Choroid plexus epithelial cell (primary cell): ENCODE measurements around the gene DPP3.
A peak's percentile ranks its signal among the peaks of the same experiment; 100 is the strongest.

Source experiments
- DNase-seq: peaks from one replicate; pipeline ENCODE4 v3.0.0-alpha.2; 2010; ENCODE audit warnings: low read depth
- H3K4me3 ChIP-seq: 2 replicates; pipeline ENCODE4 v1.5.1; 2011; ENCODE audit warnings: low read depth, mild to moderate bottlenecking, control low read depth, low read length, moderate library complexity
- CTCF ChIP-seq: conservative IDR thresholded peaks from 2 replicates; pipeline ENCODE4 v1.5.1; 2011; ENCODE audit warnings: low read depth, mild to moderate bottlenecking, control low read depth, inconsistent platforms, low read length, moderate library complexity

The DPP3 gene

DNA sequence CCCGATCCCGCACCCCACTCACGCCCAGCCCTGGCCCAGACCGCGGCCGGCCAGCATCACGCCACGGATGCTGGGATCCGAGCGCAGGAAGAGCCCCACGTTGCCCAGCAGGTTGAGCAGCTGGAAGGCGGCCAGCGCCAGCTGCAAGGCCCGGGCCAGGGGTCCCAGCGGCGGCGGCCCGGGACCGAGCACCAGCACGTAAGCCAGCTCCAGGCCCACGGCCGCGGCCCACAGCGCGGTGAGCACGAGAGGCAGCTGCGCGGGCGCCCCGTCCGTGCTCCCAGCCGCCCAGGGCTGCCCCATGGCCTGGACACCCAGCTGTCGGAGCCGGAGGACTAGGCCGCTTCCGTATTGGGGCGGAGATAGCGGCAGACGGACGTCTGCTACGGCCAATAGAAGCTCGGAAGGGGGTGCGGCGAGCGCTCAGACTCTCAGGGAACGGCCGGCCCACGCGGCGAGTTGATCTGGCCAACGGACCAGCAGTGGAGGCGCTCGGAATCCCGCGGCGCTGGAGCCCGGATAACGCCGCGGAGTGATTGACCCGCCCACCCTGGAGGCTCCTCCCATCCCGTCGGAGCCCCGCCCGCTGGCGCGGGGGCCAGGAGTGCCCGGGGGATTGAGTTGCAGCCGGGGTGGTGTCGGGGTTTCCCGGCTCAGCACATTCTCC is 65.6 kb downstream of the DPP3 start, which contains the start of gene ZDHHC24:
Gene ZDHHC24 (minus strand): TSS at position 348 of the 667 bp plus-strand sequence. CDS start 45 bp downstream, at position 303.
- no peak for TF ChIP-seq CTCF
- H3K4me3 ChIP-seq = peak within 1 kb of the TSS; percentile 77
- peak; percentile 98 for DNase-seq

GRCh38 chr11:66546368-66546965 is 66.2 kb downstream of the DPP3 start, which contains the start of gene ACTN3:
Gene ACTN3 (plus strand): TSS chr11:66546903. CDS start chr11:66546938, 35 bp downstream.
- DNase-seq = peak; percentile 21
- H3K4me3 ChIP-seq = peak within 1 kb of the TSS; percentile 77
- TF ChIP-seq CTCF = no peak

GRCh38 chr11:66546966-66547661 is 66.9 kb downstream of the DPP3 start:
- no peak for TF ChIP-seq CTCF
- no peak for DNase-seq
- no peak overlapping the region for H3K4me3 ChIP-seq

DNA sequence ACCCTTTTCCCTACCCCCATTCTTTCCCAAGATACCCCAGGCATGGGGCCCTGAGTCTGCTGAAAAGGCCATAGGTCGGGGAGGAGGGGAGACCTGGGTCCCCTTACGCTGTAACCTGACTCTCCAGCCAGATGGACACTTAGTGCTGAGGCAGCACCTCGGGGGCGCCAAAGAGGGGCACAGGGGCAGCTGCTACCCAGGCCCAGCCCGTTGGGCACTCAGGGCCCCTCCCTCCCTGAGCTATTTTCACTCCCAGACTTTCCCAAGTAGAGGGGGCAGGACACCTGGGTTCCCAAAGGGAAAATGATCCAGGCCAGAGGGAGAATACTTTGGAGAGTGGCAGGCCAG is 67.4 kb downstream of the DPP3 start:
- no peak for DNase-seq
- no peak for TF ChIP-seq CTCF
- no peak overlapping the region for H3K4me3 ChIP-seq

DNA sequence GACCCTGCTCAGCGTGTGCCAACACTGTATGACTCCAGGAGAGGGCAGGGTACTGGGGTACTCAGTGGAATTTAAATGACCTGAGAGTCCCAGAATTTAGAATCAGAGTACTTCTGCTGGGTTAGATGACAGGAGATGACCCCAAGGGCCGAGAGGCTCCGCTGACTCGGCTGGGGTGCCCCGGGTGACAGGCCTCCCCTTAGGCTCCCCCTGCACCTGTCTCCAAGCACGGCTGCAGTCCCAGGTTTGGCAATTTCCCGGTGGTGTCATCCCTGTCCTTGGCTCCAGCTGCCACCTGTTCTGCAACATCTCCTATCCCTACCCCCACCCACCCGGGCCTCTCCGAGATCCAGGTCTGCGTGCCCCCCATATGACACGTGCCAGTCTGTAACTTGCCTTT is 67.8 kb downstream of the DPP3 start:
- no peak for DNase-seq
- TF ChIP-seq CTCF = no peak
- no peak overlapping the region for H3K4me3 ChIP-seq

DNA sequence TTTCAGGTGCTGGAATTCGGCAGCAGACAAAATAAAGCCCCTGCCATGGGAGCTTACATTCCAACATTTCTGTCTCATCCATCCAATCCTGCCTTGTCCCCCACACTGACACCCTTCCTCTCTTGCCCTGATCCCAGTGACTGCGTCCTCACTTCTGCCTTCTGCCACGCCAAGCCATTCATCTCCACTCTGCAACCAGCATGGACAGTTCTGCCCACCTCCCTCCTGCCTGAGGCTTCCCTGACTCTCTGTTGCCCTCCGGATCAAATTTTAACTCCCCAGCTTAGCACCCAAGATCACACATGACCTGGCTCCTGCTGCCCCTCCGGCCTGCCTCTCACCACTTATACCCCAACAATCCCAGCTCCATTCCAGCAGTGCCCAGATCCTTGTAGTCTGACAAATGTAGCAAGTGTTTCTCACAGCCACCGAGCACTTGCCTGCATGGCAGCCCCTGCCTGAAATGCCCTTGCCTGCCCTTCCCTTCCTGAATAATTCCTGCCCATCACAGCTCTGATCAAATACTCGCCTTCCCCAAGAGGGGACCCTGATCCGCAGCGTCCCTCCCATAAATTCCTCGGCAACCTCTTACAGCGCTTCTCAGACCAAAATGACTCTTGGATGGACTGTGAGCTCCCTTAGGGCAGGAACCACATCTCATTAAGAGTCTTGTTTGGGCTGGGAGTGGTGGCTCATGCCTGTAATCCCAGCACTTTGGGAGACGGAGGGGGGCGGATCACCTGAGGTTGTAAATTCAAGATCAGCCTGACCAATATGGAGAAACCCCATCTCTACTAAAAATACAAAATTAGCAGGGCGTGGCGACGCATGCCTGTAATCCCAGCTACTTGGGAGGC is 68.8 kb downstream of the DPP3 start:
- no peak overlapping the region for H3K4me3 ChIP-seq
- TF ChIP-seq CTCF = no peak
- no peak for DNase-seq
